ENCODE measurements around the gene PNPLA3. TPM values are rescaled to one million over a fixed set of nuclear protein-coding genes. Genes with fewer than 3 reads are reported as not detected.
A peak's percentile ranks its signal among the peaks of the same experiment; 100 is the strongest.

The PNPLA3 gene
- total RNA-seq, 1 donor from 2014 or later: 5.9 TPM

DNA sequence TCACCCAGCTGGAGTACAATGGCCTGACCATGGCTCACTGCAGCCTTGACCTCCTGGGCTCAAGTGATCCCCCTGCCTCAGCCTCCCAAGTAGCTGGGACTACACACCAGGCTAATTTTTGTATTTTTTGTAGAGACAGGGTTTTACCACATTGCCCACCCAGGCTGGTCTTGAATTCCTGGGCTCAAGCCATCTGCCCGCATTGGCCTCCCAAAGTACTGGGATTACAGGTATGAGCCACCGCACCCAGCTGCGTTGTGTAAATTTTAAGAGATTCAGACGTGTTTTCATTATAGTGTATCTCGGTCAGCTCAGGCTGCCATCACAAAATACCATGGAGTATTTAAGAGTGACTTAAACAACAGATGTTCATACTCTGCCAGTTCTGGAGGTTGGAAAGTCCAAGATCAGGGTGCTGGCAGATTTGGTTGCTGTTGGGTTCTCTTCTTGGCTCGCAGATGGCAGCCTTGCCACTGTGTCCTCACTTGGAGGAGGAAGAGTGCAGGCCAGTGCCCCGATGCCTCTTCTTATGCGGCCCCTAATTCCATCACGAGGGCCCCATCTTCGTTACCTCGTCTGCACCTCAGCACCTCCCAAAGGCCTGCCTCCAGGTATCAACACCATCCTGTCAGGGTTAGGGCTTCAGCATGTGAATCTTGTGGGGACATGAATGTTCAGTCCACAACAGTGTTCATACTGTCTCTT is 67.9 kb downstream of the PNPLA3 start:
- no peak for DNase-seq (ENCODE audit: extremely low spot score, unreplicated experiment)
- Mint-ChIP-seq H3K4me1 (ENCODE audit: unreplicated experiment) (peaks cover 9% of the 10 kb centered on the region), H3K4me3 (no peak overlapping the region), H3K27ac (no peak overlapping the region), H3K27me3 (no peaks in the 10 kb centered on the region), H3K9me3 (no peaks in the 10 kb centered on the region), H3K36me3 (peaks cover 19% of the 10 kb centered on the region)
- TF ChIP-seq, protein P1, sequence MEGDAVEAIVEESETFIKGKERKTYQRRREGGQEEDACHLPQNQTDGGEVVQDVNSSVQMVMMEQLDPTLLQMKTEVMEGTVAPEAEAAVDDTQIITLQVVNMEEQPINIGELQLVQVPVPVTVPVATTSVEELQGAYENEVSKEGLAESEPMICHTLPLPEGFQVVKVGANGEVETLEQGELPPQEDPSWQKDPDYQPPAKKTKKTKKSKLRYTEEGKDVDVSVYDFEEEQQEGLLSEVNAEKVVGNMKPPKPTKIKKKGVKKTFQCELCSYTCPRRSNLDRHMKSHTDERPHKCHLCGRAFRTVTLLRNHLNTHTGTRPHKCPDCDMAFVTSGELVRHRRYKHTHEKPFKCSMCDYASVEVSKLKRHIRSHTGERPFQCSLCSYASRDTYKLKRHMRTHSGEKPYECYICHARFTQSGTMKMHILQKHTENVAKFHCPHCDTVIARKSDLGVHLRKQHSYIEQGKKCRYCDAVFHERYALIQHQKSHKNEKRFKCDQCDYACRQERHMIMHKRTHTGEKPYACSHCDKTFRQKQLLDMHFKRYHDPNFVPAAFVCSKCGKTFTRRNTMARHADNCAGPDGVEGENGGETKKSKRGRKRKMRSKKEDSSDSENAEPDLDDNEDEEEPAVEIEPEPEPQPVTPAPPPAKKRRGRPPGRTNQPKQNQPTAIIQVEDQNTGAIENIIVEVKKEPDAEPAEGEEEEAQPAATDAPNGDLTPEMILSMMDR (conservative IDR thresholded peaks at IDR 0.05): no peak

DNA sequence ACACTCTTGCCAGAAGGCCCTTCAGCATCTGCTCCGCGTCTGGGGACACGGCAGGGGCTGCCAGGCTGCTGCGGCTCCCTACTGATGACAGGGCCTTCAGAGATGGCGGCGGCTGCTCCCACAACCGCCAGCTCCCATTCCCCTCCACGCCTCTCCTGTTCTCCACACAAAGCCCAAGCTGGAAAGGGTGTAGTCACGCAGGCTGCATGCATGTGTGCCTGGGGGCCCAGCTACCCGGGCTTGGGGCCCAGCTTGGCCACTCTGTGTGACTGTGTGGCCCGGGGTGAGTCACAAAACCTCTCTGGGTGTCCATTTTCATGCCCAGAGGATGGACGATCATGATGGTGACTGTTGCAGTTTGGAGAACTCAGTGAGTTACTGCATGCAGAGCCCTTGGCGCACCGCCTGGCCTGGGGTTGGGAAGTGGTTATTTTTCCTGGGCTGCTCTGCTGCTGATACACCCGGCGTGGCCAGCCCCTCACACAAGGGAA is 68.8 kb downstream of the PNPLA3 start:
- no peaks in the 10 kb centered on the region for H3K27me3 Mint-ChIP-seq
- H3K4me3 Mint-ChIP-seq: no peak overlapping the region
- peaks cover 22% of the 10 kb centered on the region for H3K36me3 Mint-ChIP-seq
- no peak for DNase-seq (ENCODE audit: extremely low spot score, unreplicated experiment)
- peaks cover 9% of the 10 kb centered on the region for H3K4me1 Mint-ChIP-seq (ENCODE audit: unreplicated experiment)
- no peaks in the 10 kb centered on the region for H3K9me3 Mint-ChIP-seq
- H3K27ac Mint-ChIP-seq: peak overlapping the region; percentile 17
- TF ChIP-seq, protein P1 (conservative IDR thresholded peaks at IDR 0.05): no peak

DNA sequence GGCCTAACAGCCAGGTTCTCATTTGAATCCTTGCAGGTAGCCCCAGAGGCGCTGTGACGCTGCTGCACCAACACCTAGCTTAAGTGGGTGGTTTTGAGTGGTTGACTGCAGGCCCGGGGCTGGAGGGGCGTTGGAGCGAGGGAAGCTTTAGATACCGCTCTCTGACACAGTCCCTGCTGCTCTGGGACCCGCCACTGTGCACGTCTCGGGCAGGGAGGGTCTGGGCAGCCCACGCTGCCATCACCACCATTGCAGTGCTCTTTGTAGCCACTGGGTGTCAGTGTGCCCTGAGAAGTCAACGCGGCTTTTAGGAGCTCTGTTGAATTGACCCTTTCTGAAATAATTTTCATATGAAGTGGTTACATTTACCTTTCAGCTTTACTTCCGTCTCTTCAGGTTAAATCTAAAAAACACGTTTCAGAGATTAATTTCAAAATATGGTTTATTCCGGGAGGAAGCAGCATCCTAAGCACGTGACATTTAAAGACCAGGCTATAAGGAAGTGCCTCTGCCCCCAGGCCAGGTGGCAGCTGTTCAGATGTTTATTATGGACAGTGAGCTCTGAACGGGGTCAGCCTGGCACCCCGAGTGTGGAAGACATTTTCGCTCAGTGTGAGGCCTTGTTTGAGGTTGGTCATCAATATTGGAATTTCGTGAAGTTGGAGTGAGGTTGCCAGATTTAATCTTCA is 69.6 kb downstream of the PNPLA3 start:
- no peak for DNase-seq (ENCODE audit: extremely low spot score, unreplicated experiment)
- H3K4me3 Mint-ChIP-seq: no peak overlapping the region
- no peaks in the 10 kb centered on the region for H3K9me3 Mint-ChIP-seq
- H3K27me3 Mint-ChIP-seq: no peaks in the 10 kb centered on the region
- TF ChIP-seq, protein P1 (conservative IDR thresholded peaks at IDR 0.05): peak; percentile 97
- peak overlapping the region; percentile 17 for H3K27ac Mint-ChIP-seq
- H3K4me1 Mint-ChIP-seq (ENCODE audit: unreplicated experiment): peaks cover 8% of the 10 kb centered on the region
- H3K36me3 Mint-ChIP-seq: peaks cover 26% of the 10 kb centered on the region

DNA sequence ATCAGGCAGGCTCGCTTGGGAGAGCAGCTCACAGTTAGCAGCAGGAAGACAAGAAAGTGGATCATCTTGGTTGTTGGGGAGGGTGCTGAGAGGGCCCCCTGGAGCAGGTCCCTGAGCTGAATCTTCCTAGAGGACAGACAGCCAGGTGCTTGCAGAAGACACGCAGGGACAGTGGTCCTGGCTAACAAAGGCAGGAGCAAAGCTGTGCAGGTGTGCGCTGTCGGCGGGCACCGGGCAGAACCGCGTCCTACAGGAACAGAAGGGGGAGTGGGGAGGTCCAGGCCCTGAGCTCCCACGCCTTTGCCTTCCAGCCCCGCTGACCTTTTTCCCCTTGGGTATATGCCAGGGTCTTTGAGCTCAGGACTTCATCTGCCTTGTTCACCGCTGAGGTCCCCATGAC is 70.4 kb downstream of the PNPLA3 start:
- H3K27ac Mint-ChIP-seq: no peak overlapping the region
- H3K9me3 Mint-ChIP-seq: no peaks in the 10 kb centered on the region
- no peak overlapping the region for H3K4me3 Mint-ChIP-seq
- H3K27me3 Mint-ChIP-seq: no peaks in the 10 kb centered on the region
- no peak for DNase-seq (ENCODE audit: extremely low spot score, unreplicated experiment)
- H3K4me1 Mint-ChIP-seq (ENCODE audit: unreplicated experiment): peaks cover 15% of the 10 kb centered on the region
- TF ChIP-seq, protein P1 (conservative IDR thresholded peaks at IDR 0.05): no peak
- peaks cover 33% of the 10 kb centered on the region for H3K36me3 Mint-ChIP-seq

DNA sequence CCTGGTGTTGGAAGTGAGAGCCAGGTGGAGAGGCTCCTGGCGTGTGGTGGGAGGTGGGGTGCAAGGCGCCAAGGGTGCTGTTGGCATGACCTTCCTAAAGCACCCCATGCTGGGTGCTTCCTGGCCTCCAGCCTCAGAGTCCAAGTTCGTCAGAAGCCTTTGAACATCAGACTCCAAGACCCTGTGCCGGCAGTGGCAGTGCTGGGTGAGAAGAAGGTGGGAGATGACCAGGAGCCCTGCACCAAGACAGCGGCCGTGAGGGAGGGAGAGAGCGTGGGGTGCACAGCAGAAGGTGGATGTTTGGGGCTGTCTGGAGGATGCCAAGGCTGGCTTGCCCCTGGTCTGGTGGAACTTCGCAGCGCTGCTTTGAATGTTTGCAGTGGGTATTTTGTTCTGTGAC is 70.8 kb downstream of the PNPLA3 start:
- Mint-ChIP-seq H3K27me3 (no peaks in the 10 kb centered on the region), H3K4me3 (no peak overlapping the region), H3K36me3 (peaks cover 33% of the 10 kb centered on the region), H3K4me1 (ENCODE audit: unreplicated experiment) (peaks cover 16% of the 10 kb centered on the region), H3K27ac (no peak overlapping the region), H3K9me3 (no peaks in the 10 kb centered on the region)
- TF ChIP-seq, protein P1 (conservative IDR thresholded peaks at IDR 0.05): no peak
- DNase-seq (ENCODE audit: extremely low spot score, unreplicated experiment): no peak
